PC-3 (cell line): ENCODE data around the gene ADAMTS17. TPM values are rescaled to one million over a fixed set of nuclear protein-coding genes. Genes with fewer than 3 reads are reported as not detected.

Experiments
- ATAC-seq: fragments of 200-7000 bp; cut with Tn5 transposase; 2 replicates; pipeline ENCODE4 v1.9.1; 2020; ENCODE audit warnings: mild to moderate bottlenecking, moderate library complexity
- BruUV-seq: library from RNA; stranded (reverse); fragments of 400-500 nt; replicated peaks from 2 replicates; lab custom pipeline; 2021; lab: Mats Ljungman, UMichigan
- CTCF ChIA-PET: fragments of 300-600 bp; sonication (Branson Sonifier 250); formaldehyde crosslinking; loops from one replicate; lab custom pipeline; 2022; ENCODE audit warnings: antibody characterized with exemption; lab: Charles Lee
- POLR2A ChIA-PET: fragments of 300-600 bp; sonication (Branson Sonifier 250); formaldehyde crosslinking; loops from one replicate; lab custom pipeline; 2022; ENCODE audit warnings: antibody characterized with exemption; ENCODE audit not compliant: unreplicated experiment; lab: Charles Lee
- DNase-seq: peaks from one replicate; pipeline ENCODE4 v3.0.0-alpha.2; 2015
- H2AFZ ChIP-seq: fragments of 300-600 bp; sonication (generic); 2 replicates; pipeline ENCODE4 v1.6.0; 2016; ENCODE audit warnings: antibody characterized with exemption, low read length
- H3F3A ChIP-seq: fragments of 300-600 bp; sonication (generic); one replicate; pipeline ENCODE4 v1.6.0; 2017; ENCODE audit warnings: antibody characterized with exemption, low read length, control low read depth, mild to moderate bottlenecking; ENCODE audit not compliant: unreplicated experiment
- H3K27ac ChIP-seq: fragments of 300-600 bp; sonication (generic); 2 replicates; pipeline ENCODE4 v1.5.1; 2016; ENCODE audit warnings: mild to moderate bottlenecking, low read length
- H3K27me3 ChIP-seq: fragments of 300-600 bp; sonication (generic); 2 replicates; pipeline ENCODE4 v1.6.1; 2016; ENCODE audit warnings: low read length, mixed read lengths
- H3K36me3 ChIP-seq: fragments of 300-600 bp; sonication (generic); 2 replicates; pipeline ENCODE4 v1.6.1; 2016; ENCODE audit warnings: low read depth, mixed run types, low read length, mixed read lengths
- H3K4me1 ChIP-seq: fragments of 300-600 bp; sonication (generic); 2 replicates; pipeline ENCODE4 v1.5.1; 2016; ENCODE audit warnings: low read length; ENCODE audit not compliant: insufficient read depth
- H3K4me2 ChIP-seq: fragments of 300-600 bp; sonication (generic); 2 replicates; pipeline ENCODE4 v1.6.0; 2016; ENCODE audit warnings: low read length
- H3K4me3 ChIP-seq: fragments of 300-600 bp; sonication (generic); 2 replicates; pipeline ENCODE4 v1.5.1; 2016; ENCODE audit warnings: mild to moderate bottlenecking, low read length, mixed read lengths
- H3K79me2 ChIP-seq: fragments of 300-600 bp; sonication (generic); 2 replicates; pipeline ENCODE4 v1.6.1; 2017; ENCODE audit warnings: low read length, mixed read lengths
- H3K9ac ChIP-seq: fragments of 300-600 bp; sonication (generic); 2 replicates; pipeline ENCODE4 v1.6.0; 2016; ENCODE audit warnings: mild to moderate bottlenecking, low read length
- H3K9me2 ChIP-seq: fragments of 300-600 bp; sonication (generic); replicated peaks from 2 replicates; pipeline ENCODE4 v1.6.1; 2016; ENCODE audit warnings: mixed run types, low read length, mixed read lengths
- H3K9me3 ChIP-seq: fragments of 300-600 bp; sonication (generic); 2 replicates; pipeline ENCODE4 v1.6.1; 2016; ENCODE audit warnings: low read length, mixed read lengths
- H4K20me1 ChIP-seq: fragments of 300-600 bp; sonication (generic); 2 replicates; pipeline ENCODE4 v1.6.1; 2016; ENCODE audit warnings: low read length, mixed read lengths
- CTCF ChIP-seq: fragments of 300-600 bp; sonication (generic); conservative IDR thresholded peaks from 2 replicates; pipeline ENCODE4 v1.5.1; 2017; ENCODE audit warnings: antibody characterized with exemption, low read depth, mild to moderate bottlenecking, low read length
- EZH2 ChIP-seq: fragments of 300-600 bp; sonication (generic); IDR thresholded peaks from one replicate; pipeline ENCODE4 v1.6.1; 2017; ENCODE audit warnings: antibody characterized with exemption, mild to moderate bottlenecking, low read length; ENCODE audit not compliant: unreplicated experiment
- EZH2phosphoT487 ChIP-seq: fragments of 300-600 bp; sonication (generic); IDR thresholded peaks from 2 replicates; pipeline ENCODE4 v1.6.1; 2018; ENCODE audit warnings: mild to moderate bottlenecking, antibody characterized with exemption, low read length, borderline replicate concordance
- intact Hi-C: fragments of 100-400 bp; cut with micrococcal nuclease; formaldehyde crosslinking; loops from 2 replicates; pipeline ENCODE4 v1.9.0; 2023
- total RNA-seq: library from RNA; depleted of rRNA; stranded (reverse); fragments of >200 nt; gene quantifications from 2 replicates; pipeline ENCODE4 v1.2.3, GENCODE V29; 2014

ADAMTS17 gene
- total RNA-seq, 1 experiment from 2014 or later, result 6.9 TPM

GRCh38 chr15:100115711-100116090 is 226.1 kb downstream of the ADAMTS17 start:
- Histone ChIP-seq H3K9me2 (no peaks in the 10 kb centered on the region), H3K4me3 (no peak overlapping the region), H3K9me3 (no peaks in the 10 kb centered on the region), H3K4me1 (peaks cover 36% of the 10 kb centered on the region), H3K27me3 (no peaks in the 10 kb centered on the region), H3K9ac (no peak overlapping the region), H3F3A (no peaks in the 10 kb centered on the region), H3K36me3 (no peaks in the 10 kb centered on the region), H4K20me1 (no peaks in the 10 kb centered on the region), H3K4me2 (peak overlapping the region; percentile 15; the same call in 1 of the 2 replicates), H3K27ac (no peak overlapping the region), H2AFZ (no peak overlapping the region), H3K79me2 (no peaks in the 10 kb centered on the region)
- DNase-seq (peak; percentile 82), ATAC-seq (peak; percentile 70)
- intact Hi-C loops, result loop anchor here (10.0 kb wide), 2 partner anchors 151 to 191 kb away; no protein-coding TSS in a partner anchor
- no TSS peak for BruUV-seq
- ChIA-PET CTCF (interaction anchor here (1.1 kb wide), 1 partner anchor 235 kb away, joined by 3 read pairs; no protein-coding TSS in a partner anchor), POLR2A (interaction anchor here (0.5 kb wide), 1 partner anchor 79 kb away, joined by 4 read pairs; no protein-coding TSS in a partner anchor)
- TF ChIP-seq CTCF, result no peak
- TF ChIP-seq EZH2phosphoT487, result no peak
- no peak for TF ChIP-seq EZH2

- CTCF ChIA-PET, result interaction anchor here (1.1 kb wide), 1 partner anchor 235 kb away, joined by 3 read pairs; no protein-coding TSS in a partner anchor
- H3K9ac ChIP-seq, result no peak overlapping the region
Observed at GRCh38 chr15:100115066-100115710, 226.6 kb downstream of the ADAMTS17 start.

More at GRCh38 chr15:100115066-100115710, 226.6 kb downstream of the ADAMTS17 start:
- POLR2A ChIA-PET, result no interaction called here
- no peaks in the 10 kb centered on the region for H3K27me3 ChIP-seq
- intact Hi-C loops, result loop anchor here (10.0 kb wide), 2 partner anchors 150 to 190 kb away; no protein-coding TSS in a partner anchor
- H3F3A ChIP-seq, result no peaks in the 10 kb centered on the region
- no peaks in the 10 kb centered on the region for H3K9me2 ChIP-seq
- no peaks in the 10 kb centered on the region for H4K20me1 ChIP-seq
- peaks cover 40% of the 10 kb centered on the region for H3K4me1 ChIP-seq
- H3K4me2 ChIP-seq, result peak overlapping the region; percentile 15; the same call in 1 of the 2 replicates
- BruUV-seq, result TSS peak; percentile 27
- H3K9me3 ChIP-seq, result no peaks in the 10 kb centered on the region
- TF ChIP-seq EZH2 (no peak), EZH2phosphoT487 (no peak), CTCF (no peak)
- H2AFZ ChIP-seq, result no peak overlapping the region
- H3K27ac ChIP-seq, result no peak overlapping the region
- H3K4me3 ChIP-seq, result no peak overlapping the region
- ATAC-seq, result no peak
- no peaks in the 10 kb centered on the region for H3K79me2 ChIP-seq
- no peak for DNase-seq
- no peaks in the 10 kb centered on the region for H3K36me3 ChIP-seq
